H9 (cell line): ENCODE measurements around the gene MED8. TPM values are rescaled to one million over a fixed set of nuclear protein-coding genes. Genes with fewer than 3 reads are reported as not detected.
A peak's percentile ranks its signal among the peaks of the same experiment; 100 is the strongest.

Source experiments
- DNase-seq: peaks from one replicate; pipeline ENCODE4 v3.0.0-alpha.2; 2017
- H2AFZ ChIP-seq: one replicate; pipeline ENCODE4 v1.6.1; 2013; ENCODE audit warnings: mild to moderate bottlenecking, low read length, control low read depth, moderate library complexity
- H2AK5ac ChIP-seq: 2 replicates; pipeline ENCODE4 v1.6.1; 2013; ENCODE audit warnings: low read length, control low read depth, mixed read lengths; ENCODE audit not compliant: insufficient read length
- H2BK120ac ChIP-seq: one replicate; pipeline ENCODE4 v1.6.1; 2013; ENCODE audit warnings: low read depth, mild to moderate bottlenecking, low read length, control low read depth, inconsistent platforms; ENCODE audit not compliant: poor library complexity, severe bottlenecking
- H2BK12ac ChIP-seq: 2 replicates; pipeline ENCODE4 v1.6.1; 2013; ENCODE audit warnings: low read length, control low read depth, mixed read lengths, low read depth; ENCODE audit not compliant: insufficient read length
- H2BK15ac ChIP-seq: 2 replicates; pipeline ENCODE4 v1.6.1; 2013; ENCODE audit warnings: low read depth, low read length, control low read depth
- H2BK20ac ChIP-seq: one replicate; pipeline ENCODE4 v1.6.1; 2013; ENCODE audit warnings: low read depth, mild to moderate bottlenecking, low read length, control low read depth, inconsistent platforms; ENCODE audit not compliant: poor library complexity, severe bottlenecking
- H2BK5ac ChIP-seq: 2 replicates; pipeline ENCODE4 v1.6.1; 2013; ENCODE audit warnings: low read length, control low read depth, mixed read lengths; ENCODE audit not compliant: insufficient read length
- H3K14ac ChIP-seq: 2 replicates; pipeline ENCODE4 v1.6.1; 2013; ENCODE audit warnings: low read length, control low read depth; ENCODE audit not compliant: insufficient read depth
- H3K18ac ChIP-seq: 2 replicates; pipeline ENCODE4 v1.6.1; 2013; ENCODE audit warnings: low read depth, mild to moderate bottlenecking, mixed read lengths, low read length, control low read depth; ENCODE audit not compliant: insufficient read length
- H3K23ac ChIP-seq: 2 replicates; pipeline ENCODE4 v1.6.1; 2013; ENCODE audit warnings: low read length, control low read depth, mixed read lengths, low read depth; ENCODE audit not compliant: insufficient read length
- H3K23me2 ChIP-seq: 2 replicates; pipeline ENCODE4 v1.6.1; 2013; ENCODE audit warnings: low read depth, mild to moderate bottlenecking, mixed read lengths, low read length, control low read depth; ENCODE audit not compliant: insufficient read length, poor library complexity, severe bottlenecking
- H3K27ac ChIP-seq: 2 replicates; pipeline ENCODE4 v1.5.1; 2013; ENCODE audit warnings: low read length, control low read depth, mixed read lengths, low read depth; ENCODE audit not compliant: insufficient read length
- H3K27me3 ChIP-seq: 2 replicates; pipeline ENCODE4 v1.6.1; 2013; ENCODE audit warnings: low read length, control low read depth, inconsistent platforms; ENCODE audit not compliant: insufficient read depth
- H3K4ac ChIP-seq: 2 replicates; pipeline ENCODE4 v1.6.1; 2013; ENCODE audit warnings: low read depth, mild to moderate bottlenecking, control low read depth, inconsistent platforms, low read length, moderate library complexity
- H3K4me1 ChIP-seq: 2 replicates; pipeline ENCODE4 v1.6.1; 2013; ENCODE audit warnings: low read length, control low read depth, inconsistent platforms; ENCODE audit not compliant: insufficient read depth
- H3K4me2 ChIP-seq: 2 replicates; pipeline ENCODE4 v1.6.1; 2013; ENCODE audit warnings: low read length, control low read depth, mixed read lengths; ENCODE audit not compliant: insufficient read length, insufficient read depth
- H3K56ac ChIP-seq: 2 replicates; pipeline ENCODE4 v1.6.1; 2013; ENCODE audit warnings: low read depth, mild to moderate bottlenecking, mixed read lengths, low read length, control low read depth; ENCODE audit not compliant: insufficient read length
- H3K79me1 ChIP-seq: 2 replicates; pipeline ENCODE4 v1.6.1; 2013; ENCODE audit warnings: low read depth, mild to moderate bottlenecking, moderate library complexity, low read length, control low read depth, inconsistent platforms; ENCODE audit not compliant: insufficient read depth, poor library complexity, severe bottlenecking
- H3K79me2 ChIP-seq: 2 replicates; pipeline ENCODE4 v1.6.1; 2013; ENCODE audit warnings: low read length, control low read depth, inconsistent platforms; ENCODE audit not compliant: insufficient read depth
- H3K9ac ChIP-seq: 2 replicates; pipeline ENCODE4 v1.6.1; 2013; ENCODE audit warnings: low read length, control low read depth, mixed read lengths; ENCODE audit not compliant: insufficient read length; ENCODE audit errors: extremely low read depth
- H3K9me3 ChIP-seq: one replicate; pipeline ENCODE4 v1.6.1; 2013; ENCODE audit warnings: low read depth, low read length, inconsistent platforms; ENCODE audit not compliant: control insufficient read depth
- H3T11ph ChIP-seq: one replicate; pipeline ENCODE4 v1.6.1; 2013; ENCODE audit warnings: mild to moderate bottlenecking, low read length, control low read depth, inconsistent platforms
- H4K20me1 ChIP-seq: one replicate; pipeline ENCODE4 v1.6.1; 2013; ENCODE audit not compliant: control insufficient read depth, insufficient read length, insufficient read depth
- H4K5ac ChIP-seq: 2 replicates; pipeline ENCODE4 v1.6.1; 2013; ENCODE audit warnings: low read depth, mild to moderate bottlenecking, mixed read lengths, low read length, control low read depth; ENCODE audit not compliant: insufficient read length
- H4K8ac ChIP-seq: replicated peaks from 2 replicates; pipeline ENCODE4 v1.6.1; 2013; ENCODE audit warnings: low read length, control low read depth, mixed read lengths, low read depth; ENCODE audit not compliant: insufficient read length
- H4K91ac ChIP-seq: 2 replicates; pipeline ENCODE4 v1.6.1; 2013; ENCODE audit warnings: low read depth, mild to moderate bottlenecking, moderate library complexity, mixed read lengths, low read length, control low read depth; ENCODE audit not compliant: insufficient read length
- H3K27ac Mint-ChIP-seq, 3 experiments: 2 replicates in 2 of 3; 3 replicates in 1 of 3; pipeline ENCODE4 v1.8.0; 2020 to 2021; ENCODE audit warnings: mixed read lengths in 3 of 3, mild to moderate bottlenecking in 1 of 3, moderate library complexity in 1 of 3
- H3K27me3 Mint-ChIP-seq: 2 replicates; pipeline ENCODE4 v1.8.0; 2021; ENCODE audit warnings: low read depth, mild to moderate bottlenecking, moderate library complexity, mixed read lengths
- H3K36me3 Mint-ChIP-seq, 3 experiments: 2 replicates in 2 of 3; 3 replicates in 1 of 3; pipeline ENCODE4 v1.8.0; 2020 to 2021; ENCODE audit warnings: low read depth in 3 of 3, mixed read lengths in 3 of 3; ENCODE audit not compliant: insufficient read depth in 1 of 3
- H3K4me1 Mint-ChIP-seq, 2 experiments: 2 replicates each; pipeline ENCODE4 v1.8.0; 2020; ENCODE audit warnings: mixed read lengths in 2 of 2
- H3K4me3 Mint-ChIP-seq, 2 experiments: 2 replicates in 1 of 2; 3 replicates in 1 of 2; pipeline ENCODE4 v1.8.0; 2020 to 2021; ENCODE audit warnings: mild to moderate bottlenecking in 2 of 2, mixed read lengths in 2 of 2, moderate library complexity in 1 of 2
- H3K9me3 Mint-ChIP-seq, 2 experiments: 2 replicates in 1 of 2; 3 replicates in 1 of 2; pipeline ENCODE4 v1.8.0; 2020; ENCODE audit warnings: mild to moderate bottlenecking in 2 of 2, mixed read lengths in 2 of 2, moderate library complexity in 1 of 2
- WGBS: extraction: QIAGEN DNeasy Blood & Tissue Kit; methylation state at CpG from one replicate; pipeline ENCODE4 v1.1.7; 2013; ENCODE audit warnings: missing lambda C conversion rate, low lambda C conversion rate, mixed read lengths; ENCODE audit not compliant: insufficient read length; ENCODE audit errors: extremely low coverage; 5-methylcytosine and 5-hydroxymethylcytosine counted together
- total RNA-seq: library from RNA; stranded (reverse); gene quantifications from 2 replicates; pipeline ENCODE4 v1.2.1, GENCODE V29; 2021
- TF ChIP-seq, protein P1 (sequence below): fragments of 200-600 bp; sonication (generic); conservative IDR thresholded peaks from 3 replicates; pipeline ENCODE4 v1.8.0; 2021; ENCODE audit warnings: antibody characterized with exemption, mild to moderate bottlenecking

Gene MED8
- total RNA-seq, 1 experiment from 2014 or later = 23.0 TPM

DNA sequence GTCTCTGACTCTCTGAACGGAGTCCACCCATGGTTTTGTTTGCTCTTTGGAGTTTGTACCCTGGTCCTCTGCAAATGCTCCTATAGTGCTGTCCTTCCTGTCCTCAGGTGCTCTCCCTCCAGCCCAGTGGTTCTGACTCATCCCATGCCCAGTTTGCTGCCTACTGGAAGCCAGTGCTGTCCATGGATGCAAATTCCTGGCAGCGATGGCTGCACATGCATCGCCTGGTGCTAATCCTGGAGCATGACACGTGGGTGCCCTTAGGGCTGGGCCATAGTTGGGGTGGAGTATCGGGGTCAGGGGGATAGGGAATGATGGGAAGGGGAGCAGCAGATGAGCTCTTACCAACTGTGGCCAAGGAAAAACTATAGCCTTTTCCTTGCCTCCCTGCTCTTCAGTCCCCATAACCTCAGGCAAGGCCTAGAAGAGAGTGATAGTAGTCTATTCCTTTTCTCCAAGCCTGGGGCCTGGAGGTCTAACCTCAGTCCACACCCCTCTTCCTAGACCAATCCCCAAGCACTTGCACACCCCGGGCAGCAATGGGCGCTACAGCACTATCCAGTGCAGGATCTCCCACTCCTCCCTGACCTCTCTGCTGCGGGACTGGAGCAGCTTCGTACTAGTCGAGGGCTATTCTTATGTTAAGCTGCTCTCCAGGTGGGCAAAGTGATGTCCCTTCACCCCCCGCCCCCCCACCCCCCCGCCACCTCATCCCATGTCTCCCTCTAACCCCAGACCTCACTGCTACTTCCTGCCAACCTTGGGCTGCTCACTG lies 32.6 kb upstream of the MED8 start:
- Mint-ChIP-seq H3K9me3 (no peaks in the 10 kb centered on the region), H3K4me1 (peaks cover 9 to 10% of the 10 kb centered on the region in 2 experiments), H3K36me3 (peaks cover 9 to 58% (median 36%) of the 10 kb centered on the region in 3 experiments; a peak in 6 of 7 replicates), H3K27ac (0 out of 7 replicates have a peak overlapping the region, but pooled peaks of 1 of the 3 experiments have one; percentile 17), H3K4me3 (no peak overlapping the region), H3K27me3 (no peaks in the 10 kb centered on the region)
- no peak overlapping the region for H4K91ac ChIP-seq
- no peak overlapping the region for H3K9ac ChIP-seq
- H3K56ac ChIP-seq = no peak overlapping the region
- peak; percentile 64 for DNase-seq
- no peak overlapping the region for H3K23ac ChIP-seq
- H3K4me2 ChIP-seq = no peak overlapping the region
- H4K8ac ChIP-seq = no peak overlapping the region
- no peak overlapping the region for H2BK12ac ChIP-seq
- H3K23me2 ChIP-seq = no peaks in the 10 kb centered on the region
- no peaks in the 10 kb centered on the region for H3K9me3 ChIP-seq
- H2BK5ac ChIP-seq = no peak overlapping the region
- H2BK120ac ChIP-seq = no peak overlapping the region
- no peaks in the 10 kb centered on the region for H3K79me2 ChIP-seq
- H3K27me3 ChIP-seq = no peaks in the 10 kb centered on the region
- no peak overlapping the region for H3K27ac ChIP-seq
- no peak overlapping the region for H3K18ac ChIP-seq
- no peaks in the 10 kb centered on the region; the same call in 1 of the 2 replicates for H3K4me1 ChIP-seq
- H3K79me1 ChIP-seq = no peaks in the 10 kb centered on the region
- H2AK5ac ChIP-seq = no peak overlapping the region
- no peak overlapping the region for H3T11ph ChIP-seq
- TF ChIP-seq, protein P1, sequence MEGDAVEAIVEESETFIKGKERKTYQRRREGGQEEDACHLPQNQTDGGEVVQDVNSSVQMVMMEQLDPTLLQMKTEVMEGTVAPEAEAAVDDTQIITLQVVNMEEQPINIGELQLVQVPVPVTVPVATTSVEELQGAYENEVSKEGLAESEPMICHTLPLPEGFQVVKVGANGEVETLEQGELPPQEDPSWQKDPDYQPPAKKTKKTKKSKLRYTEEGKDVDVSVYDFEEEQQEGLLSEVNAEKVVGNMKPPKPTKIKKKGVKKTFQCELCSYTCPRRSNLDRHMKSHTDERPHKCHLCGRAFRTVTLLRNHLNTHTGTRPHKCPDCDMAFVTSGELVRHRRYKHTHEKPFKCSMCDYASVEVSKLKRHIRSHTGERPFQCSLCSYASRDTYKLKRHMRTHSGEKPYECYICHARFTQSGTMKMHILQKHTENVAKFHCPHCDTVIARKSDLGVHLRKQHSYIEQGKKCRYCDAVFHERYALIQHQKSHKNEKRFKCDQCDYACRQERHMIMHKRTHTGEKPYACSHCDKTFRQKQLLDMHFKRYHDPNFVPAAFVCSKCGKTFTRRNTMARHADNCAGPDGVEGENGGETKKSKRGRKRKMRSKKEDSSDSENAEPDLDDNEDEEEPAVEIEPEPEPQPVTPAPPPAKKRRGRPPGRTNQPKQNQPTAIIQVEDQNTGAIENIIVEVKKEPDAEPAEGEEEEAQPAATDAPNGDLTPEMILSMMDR = peak; percentile 33; the same call in 2 of the 3 replicates
- H4K5ac ChIP-seq = no peak overlapping the region
- no peak overlapping the region for H2BK20ac ChIP-seq
- H3K4ac ChIP-seq = no peak overlapping the region
- H2BK15ac ChIP-seq = no peak overlapping the region
- WGBS = no CpG with 5 or more reads among the region's 12 CpGs
- no peak overlapping the region for H3K14ac ChIP-seq
- H2AFZ ChIP-seq = no peak overlapping the region
- H4K20me1 ChIP-seq = no peaks in the 10 kb centered on the region
